HG03439 (cell line): ENCODE results near the gene EPHA6.
"Not testable (repeated sequence)": the region's sequence is repeated elsewhere in the genome, so short reads cannot be mapped to it uniquely, and the experiment has no call there.

Source experiments
- ATAC-seq: cut with Tn5 transposase; IDR thresholded peaks from one replicate; pipeline ENCODE4 v1.9.1; 2021; ENCODE audit warnings: mild to moderate bottlenecking, moderate library complexity; ENCODE audit not compliant: unreplicated experiment

Gene EPHA6

GRCh38 chr3:97421565-97421964 is 607.2 kb downstream of the EPHA6 start:
- ATAC-seq: no peak

- ATAC-seq: no peak
Measured at GRCh38 chr3:97425002-97425401, 610.6 kb downstream of the EPHA6 start.

GRCh38 chr3:97430601-97431000 is 616.2 kb downstream of the EPHA6 start:
- no peak for ATAC-seq

GRCh38 chr3:97432914-97433313 is 618.5 kb downstream of the EPHA6 start:
- ATAC-seq: no peak

GRCh38 chr3:97438131-97438530 is 623.7 kb downstream of the EPHA6 start:
- ATAC-seq: no peak

- ATAC-seq: no peak
Measured at GRCh38 chr3:97439373-97439772, 625.0 kb downstream of the EPHA6 start.

GRCh38 chr3:97464035-97464434 is 649.6 kb downstream of the EPHA6 start:
- no peak for ATAC-seq

- ATAC-seq: no peak
Measured at GRCh38 chr3:97470481-97470880, 656.1 kb downstream of the EPHA6 start.

GRCh38 chr3:97479740-97480139 is 665.3 kb downstream of the EPHA6 start:
- no peak for ATAC-seq

- ATAC-seq: not testable (repeated sequence)
Measured at GRCh38 chr3:97480696-97481289, 666.4 kb downstream of the EPHA6 start.

- ATAC-seq: no peak
Measured at GRCh38 chr3:97481416-97481815, 667.0 kb downstream of the EPHA6 start.

- ATAC-seq: no peak
Measured at GRCh38 chr3:97485206-97485605, 670.8 kb downstream of the EPHA6 start.

- no peak for ATAC-seq
Measured at GRCh38 chr3:97487587-97487986, 673.2 kb downstream of the EPHA6 start.

- no peak for ATAC-seq
Measured at GRCh38 chr3:97488741-97489140, 674.3 kb downstream of the EPHA6 start.

- ATAC-seq: no peak
Measured at GRCh38 chr3:97495896-97496295, 681.5 kb downstream of the EPHA6 start.

- no peak for ATAC-seq
Measured at GRCh38 chr3:97497138-97497537, 682.7 kb downstream of the EPHA6 start.

GRCh38 chr3:97504463-97504862 is 690.1 kb downstream of the EPHA6 start:
- ATAC-seq: no peak

- no peak for ATAC-seq
Measured at GRCh38 chr3:97510795-97511194, 696.4 kb downstream of the EPHA6 start.

- no peak for ATAC-seq
Measured at GRCh38 chr3:97515076-97515475, 700.7 kb downstream of the EPHA6 start.

GRCh38 chr3:97530691-97531090 is 716.3 kb downstream of the EPHA6 start:
- ATAC-seq: no peak

- ATAC-seq: not testable (repeated sequence)
Measured at GRCh38 chr3:97547573-97547972, 733.2 kb downstream of the EPHA6 start.

- ATAC-seq: no peak
Measured at GRCh38 chr3:97550408-97550807, 736.0 kb downstream of the EPHA6 start.

GRCh38 chr3:97552186-97552585 is 737.8 kb downstream of the EPHA6 start:
- ATAC-seq: no peak
